GM19438 (cell line): Measurements from ENCODE around the gene SLC43A3.
A peak's percentile ranks its signal among the peaks of the same experiment; 100 is the strongest.
"Not testable (repeated sequence)": the region's sequence is repeated elsewhere in the genome, so short reads cannot be mapped to it uniquely, and the experiment has no call there.

Experiments used
- ATAC-seq: cut with Tn5 transposase; IDR thresholded peaks from one replicate; pipeline ENCODE4 v1.9.1; 2021; ENCODE audit warnings: low read depth; ENCODE audit not compliant: unreplicated experiment

Gene SLC43A3

GRCh38 chr11:57407941-57408475 lies 18.9 kb downstream of the SLC43A3 start:
- ATAC-seq = no peak

DNA sequence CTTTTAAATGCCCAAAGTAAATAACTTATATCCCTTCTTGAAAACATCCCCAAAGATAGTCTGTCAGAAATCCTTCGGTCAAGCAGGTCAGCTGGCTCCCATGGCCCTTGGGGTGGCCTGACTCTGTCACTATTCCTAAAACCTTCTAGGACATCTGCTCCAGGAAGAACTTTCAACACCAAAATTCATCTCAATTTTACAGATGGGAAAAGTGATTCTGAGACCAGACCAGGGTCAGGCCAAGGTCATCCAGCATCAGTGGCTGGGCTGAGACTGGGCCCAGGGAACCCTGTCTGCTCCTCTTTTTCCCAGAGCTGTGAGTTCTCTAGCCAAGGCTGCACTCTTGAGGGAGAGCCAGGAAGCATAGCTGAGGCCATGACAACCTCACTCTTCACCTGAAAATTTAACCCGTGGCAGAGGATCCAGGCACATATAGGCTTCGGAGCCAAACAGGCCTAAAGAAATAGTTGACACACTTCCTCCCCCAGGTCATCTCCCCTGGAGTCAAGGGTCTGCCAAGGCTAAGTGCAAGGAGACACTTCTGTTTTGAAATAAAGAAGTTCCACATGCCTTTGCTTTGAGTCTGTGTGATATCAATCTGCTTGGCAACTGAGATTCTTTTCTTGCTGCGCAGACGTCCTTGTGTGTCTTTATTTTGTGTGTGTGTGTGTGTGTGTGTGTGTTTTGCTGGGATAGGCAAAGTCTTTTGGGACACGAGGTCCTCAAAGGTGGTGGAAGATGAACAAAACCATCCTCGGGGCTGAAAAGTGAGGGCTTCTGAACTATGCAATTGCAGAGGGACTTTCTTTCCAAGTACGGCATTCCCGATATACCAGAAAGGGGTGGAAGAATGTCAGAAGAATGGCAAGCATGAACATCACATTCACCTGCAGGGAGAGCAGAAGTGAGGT lies 19.7 kb downstream of the SLC43A3 start:
- ATAC-seq = no peak

GRCh38 chr11:57406337-57406904 lies 20.5 kb downstream of the SLC43A3 start:
- peak; percentile 83 for ATAC-seq

DNA sequence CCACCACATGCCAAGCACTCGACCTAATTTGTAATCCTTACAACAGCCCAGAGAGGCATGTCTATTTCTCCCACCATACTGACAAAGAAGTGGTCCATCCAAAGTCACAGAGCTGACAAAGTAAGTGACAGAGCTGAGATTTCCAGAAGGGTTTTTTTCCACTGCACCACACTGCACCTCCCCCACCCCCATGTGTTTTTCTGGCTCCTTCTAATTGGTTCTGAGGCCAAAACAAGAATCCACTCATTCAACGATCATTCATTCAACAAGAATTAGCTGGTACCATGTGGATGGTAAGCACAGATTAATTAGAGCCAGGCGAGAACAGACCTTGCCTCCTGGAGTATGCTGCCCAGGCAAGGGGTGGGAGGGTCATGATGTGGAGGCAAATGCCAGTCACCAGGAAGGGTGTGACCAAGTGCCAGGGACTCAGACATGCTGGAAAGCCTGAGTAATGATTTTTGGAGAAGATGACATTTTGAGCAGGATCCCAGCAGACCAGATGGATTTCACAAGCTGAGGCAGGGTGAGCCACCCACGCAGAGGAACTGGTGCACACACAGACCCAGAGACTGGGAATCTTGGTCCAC lies 21.6 kb downstream of the SLC43A3 start:
- no peak for ATAC-seq

- ATAC-seq = no peak
Measured at GRCh38 chr11:57403802-57404147, 23.1 kb downstream of the SLC43A3 start.

- ATAC-seq = not testable (repeated sequence)
Measured at GRCh38 chr11:57403003-57403801, 23.7 kb downstream of the SLC43A3 start.

DNA sequence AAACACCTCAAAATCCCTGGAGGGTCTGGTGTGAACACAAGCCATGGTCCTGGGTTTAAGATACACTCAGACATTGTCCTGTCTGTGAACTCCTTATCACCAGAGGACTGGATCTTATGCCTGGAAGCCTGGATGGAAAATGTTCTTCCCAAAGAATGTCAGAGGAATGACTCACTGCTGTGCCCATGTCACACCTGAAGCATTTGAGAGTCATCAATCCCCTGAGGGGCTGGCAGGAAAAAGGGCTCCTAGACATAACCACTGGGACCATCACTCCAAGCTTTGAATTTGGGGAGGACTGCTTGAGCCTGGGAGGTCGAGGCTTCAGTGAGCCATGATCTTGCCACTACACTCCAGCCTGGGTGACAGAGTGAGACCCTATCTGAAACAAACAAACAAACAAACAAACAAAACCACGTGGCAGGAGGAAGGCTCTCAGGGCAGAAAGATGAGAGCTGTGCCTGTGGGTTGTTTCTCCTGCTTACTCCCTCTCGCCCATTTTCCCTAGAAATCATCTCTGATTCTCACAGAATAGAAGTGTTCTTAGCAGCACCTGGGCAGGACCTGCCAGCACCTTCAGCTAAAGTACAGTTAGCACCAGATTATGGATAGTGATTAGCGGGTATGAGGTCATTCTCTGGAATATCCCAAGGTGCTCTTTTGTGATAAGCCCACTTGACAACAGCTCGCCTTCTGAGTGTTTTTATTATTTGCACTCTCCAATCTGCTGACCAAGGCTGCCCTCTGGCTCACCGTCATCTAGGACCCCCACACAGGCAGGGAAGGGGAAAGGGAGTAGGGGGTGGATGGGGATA lies 24.5 kb downstream of the SLC43A3 start:
- no peak for ATAC-seq

- ATAC-seq = no peak
Measured at GRCh38 chr11:57399972-57400578, 26.8 kb downstream of the SLC43A3 start.

DNA sequence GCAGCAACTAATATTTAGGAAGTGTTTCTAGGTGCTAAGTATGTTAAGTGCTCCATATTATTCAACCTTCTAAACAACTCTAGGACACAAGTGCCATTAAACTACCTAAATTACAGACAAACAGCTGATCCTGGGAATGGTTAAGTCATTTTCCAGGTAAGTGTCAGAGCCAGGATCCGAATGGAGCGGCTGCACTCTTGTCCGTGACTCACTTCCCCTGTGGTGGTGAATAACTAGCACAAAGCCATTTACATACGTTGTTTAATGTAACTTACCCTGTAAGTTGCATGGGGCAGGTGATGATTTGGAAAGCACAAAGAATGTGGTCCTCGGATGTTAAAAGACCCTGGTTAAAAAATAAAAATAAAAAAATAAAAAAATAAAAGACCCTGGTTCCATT lies 27.7 kb downstream of the SLC43A3 start:
- no peak for ATAC-seq

DNA sequence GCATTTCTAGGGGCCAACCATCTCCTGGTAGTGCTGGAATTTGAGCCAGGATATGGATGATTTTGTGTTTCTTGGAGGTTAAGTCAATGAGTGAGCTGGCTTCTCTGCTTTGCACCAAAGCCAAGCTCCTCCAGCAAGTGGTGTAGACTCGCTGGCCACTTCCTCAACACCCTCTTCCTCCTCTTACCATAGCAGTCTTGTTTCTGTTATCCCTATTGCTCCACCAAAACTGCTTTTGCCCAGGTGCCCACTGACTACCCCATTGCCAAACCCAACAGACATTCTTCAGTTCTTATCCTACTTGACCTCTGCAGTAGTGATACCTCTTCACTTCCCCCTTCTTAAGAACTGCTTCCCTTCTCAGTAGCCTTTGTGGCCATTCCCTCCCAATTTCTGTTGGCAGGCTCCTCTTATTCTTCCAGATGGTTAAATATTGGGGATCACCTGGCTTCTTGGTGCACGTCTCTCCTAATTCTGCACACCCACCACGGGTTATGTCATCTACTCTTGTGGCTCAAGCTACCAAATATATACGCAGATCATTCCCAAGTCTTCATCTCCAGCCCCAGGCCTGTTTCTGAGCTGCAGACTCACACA lies 29.4 kb downstream of the SLC43A3 start:
- ATAC-seq = no peak

GRCh38 chr11:57396744-57397143 lies 30.2 kb downstream of the SLC43A3 start:
- ATAC-seq = no peak

DNA sequence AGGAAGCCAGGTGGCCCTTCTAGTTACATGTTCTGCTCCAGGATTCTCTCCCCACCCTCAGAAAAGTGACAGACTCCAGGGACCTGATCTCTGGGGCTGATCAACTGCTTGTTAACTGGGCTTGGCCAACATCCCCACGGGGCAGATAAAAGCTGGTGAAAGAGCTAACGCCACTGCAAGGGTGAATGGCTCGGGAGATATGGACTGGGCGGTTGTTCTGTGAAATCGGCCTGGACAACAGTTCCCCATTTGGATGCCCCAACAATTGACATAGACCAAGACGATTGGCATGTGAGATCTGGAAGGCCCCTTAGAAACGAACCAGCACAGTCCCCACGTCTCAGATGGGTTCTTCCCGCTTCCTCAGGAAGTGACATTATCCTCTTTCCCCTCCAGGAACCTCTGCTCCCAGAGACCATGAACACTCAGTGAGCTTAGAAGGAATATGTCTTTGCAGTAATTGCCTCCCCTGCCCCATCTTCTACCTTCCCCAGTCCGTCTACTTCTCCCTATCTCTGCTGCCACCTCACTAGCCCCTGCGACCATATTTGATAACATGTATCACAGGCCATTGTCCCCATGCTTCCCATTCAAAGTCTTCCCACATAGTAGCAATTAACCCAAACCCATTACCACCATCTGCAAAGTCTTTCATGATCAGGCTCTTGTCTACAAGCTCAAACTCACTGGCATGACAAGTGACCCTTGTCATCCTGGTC lies 30.9 kb downstream of the SLC43A3 start:
- ATAC-seq = no peak

- ATAC-seq = no peak
Measured at GRCh38 chr11:57394203-57394965, 32.5 kb downstream of the SLC43A3 start.

- no peak for ATAC-seq
Measured at GRCh38 chr11:57392763-57393105, 34.2 kb downstream of the SLC43A3 start.

GRCh38 chr11:57392066-57392762 lies 34.7 kb downstream of the SLC43A3 start:
- ATAC-seq = no peak

GRCh38 chr11:57391539-57391938 lies 35.4 kb downstream of the SLC43A3 start:
- ATAC-seq = no peak

- ATAC-seq = no peak
Measured at GRCh38 chr11:57391111-57391510, 35.8 kb downstream of the SLC43A3 start.
